Measurements from ENCODE around the gene RRP9.
"Not testable (repeated sequence)": the region's sequence is repeated elsewhere in the genome, so short reads cannot be mapped to it uniquely, and the experiment has no call there.

The RRP9 gene

DNA sequence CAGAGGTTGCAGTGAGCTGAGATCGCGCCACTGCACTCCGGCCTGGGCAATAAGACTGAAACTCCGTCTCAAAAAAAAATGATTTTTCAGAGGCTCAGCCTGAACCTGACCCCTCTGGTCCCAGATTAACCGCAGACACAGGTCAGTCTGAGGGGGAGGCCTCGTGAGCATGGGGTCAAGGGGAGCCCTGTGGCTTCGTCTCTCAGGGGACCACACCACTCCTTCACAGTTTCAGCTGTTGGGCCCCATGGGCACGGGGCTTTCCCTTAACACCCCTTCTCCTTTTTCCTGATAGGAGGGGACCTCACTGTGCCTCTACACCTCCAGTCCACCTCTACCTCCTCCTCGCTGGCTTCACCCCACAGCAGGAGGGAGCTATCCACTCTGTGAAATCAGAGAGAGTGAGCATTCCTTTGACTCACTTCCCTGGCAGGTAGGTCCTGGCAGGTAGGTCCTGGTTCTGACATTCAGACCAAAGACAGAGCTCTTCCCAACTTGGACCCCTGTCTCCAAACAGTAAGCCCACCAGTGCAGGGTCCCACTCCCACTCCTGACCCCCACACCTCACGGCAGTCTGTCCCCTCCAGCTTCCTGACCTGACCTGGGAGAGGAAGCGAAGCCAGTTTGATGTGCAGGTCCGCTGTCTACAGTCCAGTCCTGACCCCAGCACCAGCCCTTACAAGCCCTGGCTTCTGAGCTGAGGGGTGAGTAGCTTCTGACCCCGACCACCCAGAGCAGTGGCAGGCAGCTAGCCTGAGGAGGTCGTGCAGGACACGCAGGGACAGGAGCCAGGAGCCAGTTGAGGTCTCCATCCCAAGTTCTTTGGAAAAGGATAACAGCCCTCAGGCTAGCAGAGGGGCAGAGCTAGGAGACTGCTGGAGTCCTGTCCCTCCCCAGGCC is 9.0 kb downstream of the RRP9 start:
- TF ChIP-seq, protein P1, sequence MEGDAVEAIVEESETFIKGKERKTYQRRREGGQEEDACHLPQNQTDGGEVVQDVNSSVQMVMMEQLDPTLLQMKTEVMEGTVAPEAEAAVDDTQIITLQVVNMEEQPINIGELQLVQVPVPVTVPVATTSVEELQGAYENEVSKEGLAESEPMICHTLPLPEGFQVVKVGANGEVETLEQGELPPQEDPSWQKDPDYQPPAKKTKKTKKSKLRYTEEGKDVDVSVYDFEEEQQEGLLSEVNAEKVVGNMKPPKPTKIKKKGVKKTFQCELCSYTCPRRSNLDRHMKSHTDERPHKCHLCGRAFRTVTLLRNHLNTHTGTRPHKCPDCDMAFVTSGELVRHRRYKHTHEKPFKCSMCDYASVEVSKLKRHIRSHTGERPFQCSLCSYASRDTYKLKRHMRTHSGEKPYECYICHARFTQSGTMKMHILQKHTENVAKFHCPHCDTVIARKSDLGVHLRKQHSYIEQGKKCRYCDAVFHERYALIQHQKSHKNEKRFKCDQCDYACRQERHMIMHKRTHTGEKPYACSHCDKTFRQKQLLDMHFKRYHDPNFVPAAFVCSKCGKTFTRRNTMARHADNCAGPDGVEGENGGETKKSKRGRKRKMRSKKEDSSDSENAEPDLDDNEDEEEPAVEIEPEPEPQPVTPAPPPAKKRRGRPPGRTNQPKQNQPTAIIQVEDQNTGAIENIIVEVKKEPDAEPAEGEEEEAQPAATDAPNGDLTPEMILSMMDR (IDR thresholded peaks at IDR 0.05; ENCODE audit: low read depth, low read length) = no peak
- H3K36me3 ChIP-seq = peaks cover 19% of the 10 kb centered on the region
- H3K4me3 ChIP-seq (ENCODE audit: low read depth, low read length) = no peak overlapping the region
- no peaks in the 10 kb centered on the region for H3K4me1 ChIP-seq
- DNase-seq = no peak
- no peaks in the 10 kb centered on the region for H3K9me3 ChIP-seq
- H3K27me3 ChIP-seq = no peaks in the 10 kb centered on the region

DNA sequence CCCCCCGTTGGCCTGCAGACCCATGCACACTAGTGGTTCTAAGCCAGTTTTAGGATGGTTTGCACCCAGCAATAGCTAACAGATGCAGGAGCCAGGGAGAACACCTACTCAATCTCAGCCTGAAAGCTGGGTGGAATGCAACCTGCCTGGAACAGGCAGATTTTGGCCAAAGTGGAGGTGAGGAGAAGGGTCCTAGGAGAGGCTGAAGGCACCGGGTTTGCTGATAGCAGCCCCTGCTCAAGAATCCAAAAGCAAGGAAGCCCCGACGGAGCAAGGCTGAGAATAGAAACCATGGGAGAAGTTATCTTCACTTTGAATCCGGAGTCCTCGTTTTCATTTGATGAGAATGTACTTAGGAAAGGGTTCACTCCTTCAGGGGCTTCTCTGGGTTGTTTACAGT is 9.9 kb downstream of the RRP9 start:
- Histone ChIP-seq H3K9me3 (no peaks in the 10 kb centered on the region), H3K27me3 (no peaks in the 10 kb centered on the region), H3K4me1 (no peaks in the 10 kb centered on the region), H3K36me3 (peaks cover 10% of the 10 kb centered on the region), H3K4me3 (ENCODE audit: low read depth, low read length) (no peak overlapping the region)
- TF ChIP-seq, protein P1 (IDR thresholded peaks at IDR 0.05; ENCODE audit: low read depth, low read length) = no peak
- no peak for DNase-seq

GRCh38 chr3:51930439-51930838 is 11.3 kb downstream of the RRP9 start:
- peaks cover 8% of the 10 kb centered on the region for H3K36me3 ChIP-seq
- no peaks in the 10 kb centered on the region for H3K9me3 ChIP-seq

GRCh38 chr3:51929420-51930003 is 12.2 kb downstream of the RRP9 start:
- no peaks in the 10 kb centered on the region for H3K27me3 ChIP-seq
- peaks cover 6% of the 10 kb centered on the region for H3K36me3 ChIP-seq
- H3K9me3 ChIP-seq = no peaks in the 10 kb centered on the region
- TF ChIP-seq, protein P1 (IDR thresholded peaks at IDR 0.05; ENCODE audit: low read depth, low read length) = no peak
- no peak overlapping the region for H3K4me3 ChIP-seq (ENCODE audit: low read depth, low read length)
- no peak for DNase-seq
- no peaks in the 10 kb centered on the region for H3K4me1 ChIP-seq

More at GRCh38 chr3:51930439-51930838, 11.3 kb downstream of the RRP9 start:
- DNase-seq = no peak
- Histone ChIP-seq H3K4me3 (ENCODE audit: low read depth, low read length) (no peak overlapping the region), H3K4me1 (no peaks in the 10 kb centered on the region), H3K27me3 (no peaks in the 10 kb centered on the region)
- TF ChIP-seq, protein P1 (IDR thresholded peaks at IDR 0.05; ENCODE audit: low read depth, low read length) = no peak

DNA sequence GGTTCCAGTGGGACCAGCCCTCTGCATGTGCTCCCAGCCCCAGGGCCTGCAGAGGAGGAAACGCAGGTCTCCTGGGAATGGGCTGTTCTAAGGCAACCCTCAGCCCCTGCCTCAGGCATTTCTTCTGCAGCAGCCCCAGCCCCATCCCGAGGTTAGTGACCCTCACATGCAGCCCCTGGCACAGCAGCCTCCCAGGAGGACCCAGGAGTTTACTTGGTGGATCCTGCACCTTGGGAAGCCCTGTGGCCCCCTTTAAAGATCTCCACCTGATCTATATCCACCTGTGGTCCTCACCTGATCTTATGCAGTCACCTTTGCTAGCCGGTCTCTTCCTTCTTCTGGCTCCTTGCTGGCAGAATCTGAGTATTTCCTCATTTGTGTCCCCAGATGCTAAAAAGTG is 12.7 kb downstream of the RRP9 start:
- not testable (repeated sequence) for H3K4me3 ChIP-seq (ENCODE audit: low read depth, low read length); H3K9me3 ChIP-seq; H3K27me3 ChIP-seq; H3K4me1 ChIP-seq; DNase-seq; H3K36me3 ChIP-seq

DNA sequence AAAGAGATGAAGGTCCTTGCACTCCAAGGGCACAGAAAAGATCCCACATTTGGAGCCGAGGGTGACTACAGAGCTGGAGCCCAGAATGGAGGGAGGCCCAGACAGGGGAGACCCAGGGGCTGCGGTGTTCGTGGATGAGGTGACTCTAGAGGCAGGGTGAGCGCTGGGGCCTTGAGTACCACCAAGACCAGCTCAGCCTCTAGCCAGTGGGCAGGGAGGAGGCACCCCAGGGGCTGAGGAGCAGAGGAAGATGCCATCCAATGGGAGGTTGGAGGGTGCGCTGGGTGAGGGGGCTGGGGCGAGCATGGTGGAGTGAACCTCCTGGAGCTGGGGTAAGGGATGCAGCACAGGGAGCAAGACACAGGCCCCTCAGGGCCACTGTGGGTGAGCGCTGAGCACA is 13.3 kb downstream of the RRP9 start:
- DNase-seq = no peak
- Histone ChIP-seq H3K9me3 (no peaks in the 10 kb centered on the region), H3K36me3 (no peaks in the 10 kb centered on the region), H3K27me3 (no peaks in the 10 kb centered on the region), H3K4me1 (no peaks in the 10 kb centered on the region), H3K4me3 (ENCODE audit: low read depth, low read length) (no peak overlapping the region)
- TF ChIP-seq, protein P1 (IDR thresholded peaks at IDR 0.05; ENCODE audit: low read depth, low read length) = no peak

All from BE2C (cell line).